ENCODE results near the gene TXNL1. TPM values are rescaled to one million over a fixed set of nuclear protein-coding genes. Genes with fewer than 3 reads are reported as not detected.

The TXNL1 gene
- total RNA-seq, 1 donor from 2014 or later = 23.5 TPM

- H3K27ac ChIP-seq (ENCODE audit: low read depth, low read length) = no peak overlapping the region
- H3K9me3 ChIP-seq (ENCODE audit: control insufficient read depth in 3 of 3, low read length in 3 of 3) = no peaks in the 10 kb centered on the region
- H3K4me1 ChIP-seq (ENCODE audit: control insufficient read depth in 3 of 3, insufficient read depth in 3 of 3, low read length in 3 of 3) = no peaks in the 10 kb centered on the region
- no peaks in the 10 kb centered on the region for H3K36me3 ChIP-seq (ENCODE audit: control insufficient read depth in 3 of 3, insufficient read depth in 3 of 3, low read length in 3 of 3)
- no peaks in the 10 kb centered on the region for H3K27me3 ChIP-seq (ENCODE audit: control insufficient read depth in 3 of 3, insufficient read depth in 3 of 3, low read length in 3 of 3)
- H3K9ac ChIP-seq (ENCODE audit: low read depth in 1 of 3, low read length in 3 of 3) = no peak overlapping the region
- no peak overlapping the region for H3K4me3 ChIP-seq (ENCODE audit: low read length in 3 of 3)
Measured at GRCh38 chr18:56563568-56563967, 74.8 kb downstream of the TXNL1 start.

- H3K27me3 ChIP-seq (ENCODE audit: control insufficient read depth in 3 of 3, insufficient read depth in 3 of 3, low read length in 3 of 3) = no peaks in the 10 kb centered on the region
- H3K27ac ChIP-seq (ENCODE audit: low read depth, low read length) = no peak overlapping the region
- no peak overlapping the region for H3K4me3 ChIP-seq (ENCODE audit: low read length in 3 of 3)
- H3K9me3 ChIP-seq (ENCODE audit: control insufficient read depth in 3 of 3, low read length in 3 of 3) = no peaks in the 10 kb centered on the region
- no peaks in the 10 kb centered on the region for H3K36me3 ChIP-seq (ENCODE audit: control insufficient read depth in 3 of 3, insufficient read depth in 3 of 3, low read length in 3 of 3)
- H3K9ac ChIP-seq (ENCODE audit: low read depth in 1 of 3, low read length in 3 of 3) = no peak overlapping the region
- H3K4me1 ChIP-seq (ENCODE audit: control insufficient read depth in 3 of 3, insufficient read depth in 3 of 3, low read length in 3 of 3) = no peaks in the 10 kb centered on the region
Measured at GRCh38 chr18:56562479-56562878, 75.9 kb downstream of the TXNL1 start.

GRCh38 chr18:56560992-56561391, 77.4 kb downstream of the TXNL1 start:
- Histone ChIP-seq H3K4me3 (ENCODE audit: low read length in 3 of 3) (no peak overlapping the region), H3K9ac (ENCODE audit: low read depth in 1 of 3, low read length in 3 of 3) (no peak overlapping the region), H3K27me3 (ENCODE audit: control insufficient read depth in 3 of 3, insufficient read depth in 3 of 3, low read length in 3 of 3) (no peaks in the 10 kb centered on the region), H3K4me1 (ENCODE audit: control insufficient read depth in 3 of 3, insufficient read depth in 3 of 3, low read length in 3 of 3) (no peaks in the 10 kb centered on the region), H3K9me3 (ENCODE audit: control insufficient read depth in 3 of 3, low read length in 3 of 3) (no peaks in the 10 kb centered on the region), H3K27ac (ENCODE audit: low read depth, low read length) (no peak overlapping the region), H3K36me3 (ENCODE audit: control insufficient read depth in 3 of 3, insufficient read depth in 3 of 3, low read length in 3 of 3) (no peaks in the 10 kb centered on the region)

- no peaks in the 10 kb centered on the region for H3K36me3 ChIP-seq (ENCODE audit: control insufficient read depth in 3 of 3, insufficient read depth in 3 of 3, low read length in 3 of 3)
- no peaks in the 10 kb centered on the region for H3K9me3 ChIP-seq (ENCODE audit: control insufficient read depth in 3 of 3, low read length in 3 of 3)
- no peak overlapping the region for H3K9ac ChIP-seq (ENCODE audit: low read depth in 1 of 3, low read length in 3 of 3)
- no peaks in the 10 kb centered on the region for H3K4me1 ChIP-seq (ENCODE audit: control insufficient read depth in 3 of 3, insufficient read depth in 3 of 3, low read length in 3 of 3)
- no peak overlapping the region for H3K4me3 ChIP-seq (ENCODE audit: low read length in 3 of 3)
- no peak overlapping the region for H3K27ac ChIP-seq (ENCODE audit: low read depth, low read length)
- no peaks in the 10 kb centered on the region for H3K27me3 ChIP-seq (ENCODE audit: control insufficient read depth in 3 of 3, insufficient read depth in 3 of 3, low read length in 3 of 3)
Measured at GRCh38 chr18:56559044-56559443, 79.3 kb downstream of the TXNL1 start.

- H3K9me3 ChIP-seq (ENCODE audit: control insufficient read depth in 3 of 3, low read length in 3 of 3) = no peaks in the 10 kb centered on the region
- no peaks in the 10 kb centered on the region for H3K36me3 ChIP-seq (ENCODE audit: control insufficient read depth in 3 of 3, insufficient read depth in 3 of 3, low read length in 3 of 3)
- no peaks in the 10 kb centered on the region for H3K27me3 ChIP-seq (ENCODE audit: control insufficient read depth in 3 of 3, insufficient read depth in 3 of 3, low read length in 3 of 3)
- no peak overlapping the region for H3K4me3 ChIP-seq (ENCODE audit: low read length in 3 of 3)
- H3K4me1 ChIP-seq (ENCODE audit: control insufficient read depth in 3 of 3, insufficient read depth in 3 of 3, low read length in 3 of 3) = no peaks in the 10 kb centered on the region
- H3K9ac ChIP-seq (ENCODE audit: low read depth in 1 of 3, low read length in 3 of 3) = no peak overlapping the region
- H3K27ac ChIP-seq (ENCODE audit: low read depth, low read length) = no peak overlapping the region
Measured at GRCh38 chr18:56556907-56557306, 81.5 kb downstream of the TXNL1 start.

GRCh38 chr18:56550121-56550520, 88.3 kb downstream of the TXNL1 start:
- H3K36me3 ChIP-seq (ENCODE audit: control insufficient read depth in 3 of 3, insufficient read depth in 3 of 3, low read length in 3 of 3) = no peaks in the 10 kb centered on the region
- H3K9ac ChIP-seq (ENCODE audit: low read depth in 1 of 3, low read length in 3 of 3) = no peak overlapping the region
- no peaks in the 10 kb centered on the region for H3K27me3 ChIP-seq (ENCODE audit: control insufficient read depth in 3 of 3, insufficient read depth in 3 of 3, low read length in 3 of 3)
- no peak overlapping the region for H3K4me3 ChIP-seq (ENCODE audit: low read length in 3 of 3)
- H3K4me1 ChIP-seq (ENCODE audit: control insufficient read depth in 3 of 3, insufficient read depth in 3 of 3, low read length in 3 of 3) = no peaks in the 10 kb centered on the region
- no peaks in the 10 kb centered on the region for H3K9me3 ChIP-seq (ENCODE audit: control insufficient read depth in 3 of 3, low read length in 3 of 3)
- no peak overlapping the region for H3K27ac ChIP-seq (ENCODE audit: low read depth, low read length)

Other genes starting within 250 kb of the TXNL1 start
- gene WDR7, start 12.8 kb upstream of the TXNL1 start, total RNA-seq = 67.3 TPM

Measured in skeletal muscle tissue (tissue), 4 donors.